LNCAP (cell line): ENCODE measurements around the gene CYBRD1.
A peak's percentile ranks its signal among the peaks of the same experiment; 100 is the strongest.

Experiments used
- CTCF ChIP-seq: fragments of 450-650 bp; IDR thresholded peaks from 2 replicates; pipeline ENCODE4 v1.5.1; 2017; ENCODE audit warnings: mild to moderate bottlenecking

The CYBRD1 gene

GRCh38 chr2:171566057-171566456 is 43.8 kb downstream of the CYBRD1 start:
- no peak for TF ChIP-seq CTCF

GRCh38 chr2:171566753-171567152 is 44.5 kb downstream of the CYBRD1 start:
- no peak for TF ChIP-seq CTCF

GRCh38 chr2:171568089-171568488 is 45.8 kb downstream of the CYBRD1 start:
- TF ChIP-seq CTCF: no peak

GRCh38 chr2:171571721-171572120 is 49.4 kb downstream of the CYBRD1 start:
- no peak for TF ChIP-seq CTCF

GRCh38 chr2:171574149-171574795 is 52.0 kb downstream of the CYBRD1 start:
- peak; percentile 89 for TF ChIP-seq CTCF

- no peak for TF ChIP-seq CTCF
Measured at GRCh38 chr2:171575606-171576005, 53.3 kb downstream of the CYBRD1 start.

- no peak for TF ChIP-seq CTCF
Measured at GRCh38 chr2:171578127-171578803, 56.0 kb downstream of the CYBRD1 start.
